Lower leg skin (tissue), 4 donors: Measurements from ENCODE around the gene RUNX2. TPM values are rescaled to one million over a fixed set of nuclear protein-coding genes. Genes with fewer than 3 reads are reported as not detected.

Experiments
- DNase-seq, 2 donors: peaks; one replicate each; pipeline ENCODE4 v3.0.0-alpha.2; 2019; ENCODE audit warnings: low spot score in 2 of 2
- H3K4me3 ChIP-seq: fragments of 200-600 bp; sonication (generic); 2 replicates; pipeline ENCODE4 v1.5.1; 2017; ENCODE audit warnings: mild to moderate bottlenecking, low read depth; ENCODE audit not compliant: poor library complexity, severe bottlenecking
- CTCF ChIP-seq, 3 donors: fragments of 450-650 bp; IDR thresholded peaks; one replicate each; pipeline ENCODE4 v1.5.1; 2016; ENCODE audit warnings: antibody characterized with exemption in 3 of 3, mild to moderate bottlenecking in 3 of 3, moderate library complexity in 2 of 3
- POLR2A ChIP-seq, 2 donors: fragments of 450-650 bp; IDR thresholded peaks; one replicate each; pipeline ENCODE4 v1.6.1; 2016 to 2017; ENCODE audit warnings: antibody characterized with exemption in 2 of 2, mild to moderate bottlenecking in 1 of 2, moderate library complexity in 1 of 2
- WGBS, 2 donors: methylation state at CpG; one replicate each; pipeline ENCODE4 v1.1.5; 2018; 5-methylcytosine and 5-hydroxymethylcytosine counted together
- intact Hi-C: fragments of 100-400 bp; cut with DNase I; formaldehyde crosslinking; loops from one replicate; pipeline ENCODE4 v1.15.0; 2023; ENCODE audit warnings: low total_unique reads
- total RNA-seq, 4 donors: library from RNA; depleted of rRNA; stranded (reverse); fragments of >200 nt; gene quantifications; one replicate each; pipeline ENCODE4 v1.1.0, GENCODE V29; 2016

RUNX2 gene
- total RNA-seq, 4 donors from 2014 or later = 1.8 to 4.8 (median 3.1) TPM

- no peak overlapping the region for H3K4me3 ChIP-seq
- WGBS, 2 donors = 94 to 95% methylated on average over 11 of the region's 11 CpGs
- intact Hi-C loops = no loop called here
- TF ChIP-seq POLR2A (IDR thresholded peaks at IDR 0.05) (no peak), CTCF (IDR thresholded peaks at IDR 0.05) (no peak)
- DNase-seq = no peak
These were observed 347.5 kb downstream of the RUNX2 start for GRCh38 chr6:45675634-45676033.

- no peak overlapping the region for H3K4me3 ChIP-seq
- WGBS, 2 donors = 92 to 95% methylated on average over 10 of the region's 10 CpGs
- DNase-seq = no peak
These were observed 348.2 kb downstream of the RUNX2 start for GRCh38 chr6:45676380-45676779.

GRCh38 chr6:45677381-45678284, 349.5 kb downstream of the RUNX2 start:
- no peak overlapping the region for H3K4me3 ChIP-seq
- peak in 1 of 2 donors; percentile 33 for DNase-seq
- TF ChIP-seq POLR2A (IDR thresholded peaks at IDR 0.05) (no peak), CTCF (IDR thresholded peaks at IDR 0.05) (no peak)
- intact Hi-C loops = no loop called here
- WGBS, 2 donors = 14 to 16% methylated on average over 14 of the region's 14 CpGs

More at GRCh38 chr6:45676380-45676779, 348.2 kb downstream of the RUNX2 start:
- TF ChIP-seq POLR2A (IDR thresholded peaks at IDR 0.05) = no peak
- no peak for TF ChIP-seq CTCF (IDR thresholded peaks at IDR 0.05)
- intact Hi-C loops = no loop called here

- intact Hi-C loops = no loop called here
- no peak for DNase-seq
- TF ChIP-seq POLR2A (IDR thresholded peaks at IDR 0.05) = no peak
- TF ChIP-seq CTCF (IDR thresholded peaks at IDR 0.05) = no peak
- 72 to 79% methylated on average over 5 of the region's 5 CpGs for WGBS, 2 donors
- H3K4me3 ChIP-seq = no peak overlapping the region
These were observed 350.1 kb downstream of the RUNX2 start for GRCh38 chr6:45678285-45678607.

- no peak for TF ChIP-seq POLR2A (IDR thresholded peaks at IDR 0.05)
- TF ChIP-seq CTCF (IDR thresholded peaks at IDR 0.05) = no peak
- WGBS, 2 donors = 77 to 92% methylated on average over 5 of the region's 5 CpGs
- H3K4me3 ChIP-seq = no peak overlapping the region
- intact Hi-C loops = no loop called here
- DNase-seq = no peak
These were observed 351.0 kb downstream of the RUNX2 start for GRCh38 chr6:45679163-45679562.
